HL-60 (cell line): ENCODE results near the gene LCA5L.

ENCODE experiments used
- GABPA ChIP-seq: IDR thresholded peaks from 2 replicates; pipeline ENCODE4 v1.6.1; 2012; ENCODE audit warnings: low read depth
- POLR2AphosphoS5 ChIP-seq: IDR thresholded peaks from 2 replicates; pipeline ENCODE4 v1.6.1; 2012; ENCODE audit warnings: low read depth
- SPI1 ChIP-seq: IDR thresholded peaks from 2 replicates; pipeline ENCODE4 v1.6.1; 2012; ENCODE audit warnings: low read depth, mild to moderate bottlenecking, borderline replicate concordance
- TF ChIP-seq, protein P1 (sequence below): IDR thresholded peaks from one replicate; pipeline ENCODE4 v1.5.1; 2011; ENCODE audit warnings: low read length, control low read depth, inconsistent platforms; ENCODE audit not compliant: insufficient read depth
- TF ChIP-seq, protein P2 (sequence below): IDR thresholded peaks from 2 replicates; pipeline ENCODE4 v1.6.1; 2012; ENCODE audit warnings: low read depth; ENCODE audit not compliant: insufficient replicate concordance

DNA sequence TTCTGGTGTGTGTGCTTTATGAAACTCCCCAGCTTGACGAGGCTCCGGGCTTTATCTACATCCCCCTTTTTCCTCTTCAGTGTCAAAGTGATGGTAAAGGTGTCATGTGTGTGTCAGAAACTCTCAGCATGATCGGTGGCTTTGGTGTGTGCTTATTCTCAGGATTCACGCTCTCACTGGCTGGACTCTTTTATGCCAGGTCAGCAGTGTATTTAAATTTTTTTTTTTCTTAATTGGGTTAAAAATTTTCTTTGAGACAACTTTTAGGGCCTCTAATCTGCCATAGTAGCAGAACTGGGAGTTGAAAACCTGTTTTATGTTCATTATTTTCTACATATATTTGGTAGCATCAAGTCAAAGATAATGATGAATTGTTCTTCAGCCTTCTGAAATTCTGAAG lies 27.2 kb upstream of the LCA5L start:
- TF ChIP-seq GABPA: no peak
- TF ChIP-seq, protein P1, sequence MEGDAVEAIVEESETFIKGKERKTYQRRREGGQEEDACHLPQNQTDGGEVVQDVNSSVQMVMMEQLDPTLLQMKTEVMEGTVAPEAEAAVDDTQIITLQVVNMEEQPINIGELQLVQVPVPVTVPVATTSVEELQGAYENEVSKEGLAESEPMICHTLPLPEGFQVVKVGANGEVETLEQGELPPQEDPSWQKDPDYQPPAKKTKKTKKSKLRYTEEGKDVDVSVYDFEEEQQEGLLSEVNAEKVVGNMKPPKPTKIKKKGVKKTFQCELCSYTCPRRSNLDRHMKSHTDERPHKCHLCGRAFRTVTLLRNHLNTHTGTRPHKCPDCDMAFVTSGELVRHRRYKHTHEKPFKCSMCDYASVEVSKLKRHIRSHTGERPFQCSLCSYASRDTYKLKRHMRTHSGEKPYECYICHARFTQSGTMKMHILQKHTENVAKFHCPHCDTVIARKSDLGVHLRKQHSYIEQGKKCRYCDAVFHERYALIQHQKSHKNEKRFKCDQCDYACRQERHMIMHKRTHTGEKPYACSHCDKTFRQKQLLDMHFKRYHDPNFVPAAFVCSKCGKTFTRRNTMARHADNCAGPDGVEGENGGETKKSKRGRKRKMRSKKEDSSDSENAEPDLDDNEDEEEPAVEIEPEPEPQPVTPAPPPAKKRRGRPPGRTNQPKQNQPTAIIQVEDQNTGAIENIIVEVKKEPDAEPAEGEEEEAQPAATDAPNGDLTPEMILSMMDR: no peak
- TF ChIP-seq POLR2AphosphoS5: no peak
- no peak for TF ChIP-seq SPI1
- TF ChIP-seq, protein P2, sequence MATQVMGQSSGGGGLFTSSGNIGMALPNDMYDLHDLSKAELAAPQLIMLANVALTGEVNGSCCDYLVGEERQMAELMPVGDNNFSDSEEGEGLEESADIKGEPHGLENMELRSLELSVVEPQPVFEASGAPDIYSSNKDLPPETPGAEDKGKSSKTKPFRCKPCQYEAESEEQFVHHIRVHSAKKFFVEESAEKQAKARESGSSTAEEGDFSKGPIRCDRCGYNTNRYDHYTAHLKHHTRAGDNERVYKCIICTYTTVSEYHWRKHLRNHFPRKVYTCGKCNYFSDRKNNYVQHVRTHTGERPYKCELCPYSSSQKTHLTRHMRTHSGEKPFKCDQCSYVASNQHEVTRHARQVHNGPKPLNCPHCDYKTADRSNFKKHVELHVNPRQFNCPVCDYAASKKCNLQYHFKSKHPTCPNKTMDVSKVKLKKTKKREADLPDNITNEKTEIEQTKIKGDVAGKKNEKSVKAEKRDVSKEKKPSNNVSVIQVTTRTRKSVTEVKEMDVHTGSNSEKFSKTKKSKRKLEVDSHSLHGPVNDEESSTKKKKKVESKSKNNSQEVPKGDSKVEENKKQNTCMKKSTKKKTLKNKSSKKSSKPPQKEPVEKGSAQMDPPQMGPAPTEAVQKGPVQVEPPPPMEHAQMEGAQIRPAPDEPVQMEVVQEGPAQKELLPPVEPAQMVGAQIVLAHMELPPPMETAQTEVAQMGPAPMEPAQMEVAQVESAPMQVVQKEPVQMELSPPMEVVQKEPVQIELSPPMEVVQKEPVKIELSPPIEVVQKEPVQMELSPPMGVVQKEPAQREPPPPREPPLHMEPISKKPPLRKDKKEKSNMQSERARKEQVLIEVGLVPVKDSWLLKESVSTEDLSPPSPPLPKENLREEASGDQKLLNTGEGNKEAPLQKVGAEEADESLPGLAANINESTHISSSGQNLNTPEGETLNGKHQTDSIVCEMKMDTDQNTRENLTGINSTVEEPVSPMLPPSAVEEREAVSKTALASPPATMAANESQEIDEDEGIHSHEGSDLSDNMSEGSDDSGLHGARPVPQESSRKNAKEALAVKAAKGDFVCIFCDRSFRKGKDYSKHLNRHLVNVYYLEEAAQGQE: no peak
